ENCODE results near the gene TRAF2. TPM values are rescaled to one million over a fixed set of nuclear protein-coding genes. Genes with fewer than 3 reads are reported as not detected.

Gene TRAF2
- total and polyA plus RNA-seq, 10 donors, result 13.6 to 49.7 (median 24.3) TPM

- H3K36me3 ChIP-seq, result peaks cover 0 to 71% (median 39%) of the 10 kb centered on the region in 6 donors
- WGBS, 5 donors, result 79 to 88% (median 83%) methylated on average over 22 to 23 of the region's 23 CpGs
- H3K4me3 ChIP-seq, result no peak overlapping the region
- no peaks in the 10 kb centered on the region for H3K27me3 ChIP-seq (replicated peaks in 1 of 7)
- H3K9me3 ChIP-seq, result no peaks in the 10 kb centered on the region
- peak overlapping the region in 2 of 8 donors; percentile 57 to 60 for H3K27ac ChIP-seq
- no peak for DNase-seq
- intact Hi-C loops (cut with DNase I; ENCODE audit: low total_unique reads), result no loop called here
- TF ChIP-seq POLR2AphosphoS5 (IDR thresholded peaks at IDR 0.05) (peak in 1 of 3 donors; percentile 12), POLR2A (IDR thresholded peaks at IDR 0.05) (no peak), CTCF (IDR thresholded peaks at IDR 0.05 in 8 of 11, conservative IDR thresholded peaks at IDR 0.05 in 3 of 11) (no peak)
- peaks cover 0 to 17% (median 5%) of the 10 kb centered on the region in 6 donors for H3K4me1 ChIP-seq
Observed at GRCh38 chr9:136927343-136928271, 41.3 kb downstream of the TRAF2 start.

GRCh38 chr9:136928591-136928990 is 42.3 kb downstream of the TRAF2 start:
- TF ChIP-seq POLR2A (IDR thresholded peaks at IDR 0.05) (no peak), POLR2AphosphoS5 (IDR thresholded peaks at IDR 0.05) (peak in 2 of 3 donors; percentile 24 to 51), CTCF (IDR thresholded peaks at IDR 0.05 in 8 of 11, conservative IDR thresholded peaks at IDR 0.05 in 3 of 11) (no peak)
- Histone ChIP-seq H3K36me3 (peaks cover 0 to 61% (median 36%) of the 10 kb centered on the region in 6 donors), H3K27me3 (replicated peaks in 1 of 7) (no peaks in the 10 kb centered on the region), H3K9me3 (no peaks in the 10 kb centered on the region), H3K27ac (peak overlapping the region in 5 of 8 donors; percentile 11 to 60 (median 48)), H3K4me1 (peaks cover 0 to 17% (median 5%) of the 10 kb centered on the region in 6 donors), H3K4me3 (no peak overlapping the region)
- intact Hi-C loops (cut with DNase I; ENCODE audit: low total_unique reads), result no loop called here
- no peak for DNase-seq
- WGBS, 5 donors, result 70 to 85% (median 76%) methylated on average over 6 to 9 of the region's 9 CpGs

- WGBS, 5 donors, result 95 to 99% (median 98%) methylated on average over 4 of the region's 4 CpGs
- Histone ChIP-seq H3K4me1 (peaks cover 0 to 17% (median 5%) of the 10 kb centered on the region in 6 donors), H3K4me3 (no peak overlapping the region), H3K27me3 (replicated peaks in 1 of 7) (no peaks in the 10 kb centered on the region), H3K36me3 (peaks cover 0 to 47% (median 22%) of the 10 kb centered on the region in 6 donors), H3K9me3 (no peaks in the 10 kb centered on the region), H3K27ac (no peak overlapping the region)
- no peak for TF ChIP-seq CTCF (IDR thresholded peaks at IDR 0.05 in 8 of 11, conservative IDR thresholded peaks at IDR 0.05 in 3 of 11)
- no peak for TF ChIP-seq POLR2A (IDR thresholded peaks at IDR 0.05)
- no peak for DNase-seq
- intact Hi-C loops (cut with DNase I; ENCODE audit: low total_unique reads), result no loop called here
Observed at GRCh38 chr9:136930014-136930413, 43.7 kb downstream of the TRAF2 start.

- Histone ChIP-seq H3K36me3 (peaks cover 0 to 30% (median 5%) of the 10 kb centered on the region in 6 donors), H3K27ac (no peak overlapping the region), H3K9me3 (no peaks in the 10 kb centered on the region), H3K4me3 (no peak overlapping the region), H3K27me3 (replicated peaks in 1 of 7) (no peaks in the 10 kb centered on the region), H3K4me1 (peaks cover 0 to 21% (median 9%) of the 10 kb centered on the region in 6 donors)
- WGBS, 5 donors, result 97 to 100% (median 98%) methylated on average over 2 of the region's 2 CpGs
- DNase-seq, result no peak
- intact Hi-C loops (cut with DNase I; ENCODE audit: low total_unique reads), result no loop called here
- TF ChIP-seq CTCF (IDR thresholded peaks at IDR 0.05 in 8 of 11, conservative IDR thresholded peaks at IDR 0.05 in 3 of 11) (no peak), POLR2A (IDR thresholded peaks at IDR 0.05) (no peak), POLR2AphosphoS5 (IDR thresholded peaks at IDR 0.05) (no peak)
Observed at GRCh38 chr9:136931611-136932130, 45.4 kb downstream of the TRAF2 start.

Data from spleen (tissue), 11 donors.